AG04449 (cell line): ENCODE measurements around the gene NPHP4.

Experiments
- CTCF ChIA-PET: fragments of 350-600 bp; formaldehyde crosslinking; extraction: SDS; loops from one replicate; lab custom pipeline; 2021; ENCODE audit warnings: antibody characterized with exemption; lab: Yijun Ruan, JAX
- POLR2A ChIA-PET: fragments of 400-600, 350-600 bp; formaldehyde crosslinking; extraction: SDS; loops from one replicate; lab custom pipeline; 2020; ENCODE audit warnings: antibody characterized with exemption, inconsistent platforms; lab: Yijun Ruan, JAX
- DNase-seq: peaks from one replicate; pipeline ENCODE4 v3.0.0-alpha.2; 2010; ENCODE audit warnings: low read depth, low spot score
- H3K4me3 ChIP-seq: 2 replicates; pipeline ENCODE4 v1.5.1; 2011; ENCODE audit warnings: low read depth, mild to moderate bottlenecking, control low read depth, low read length
- CTCF ChIP-seq: IDR thresholded peaks from one replicate; pipeline ENCODE4 v1.5.1; 2011; ENCODE audit warnings: mild to moderate bottlenecking, moderate library complexity, low read length, control low read depth, inconsistent platforms; ENCODE audit not compliant: insufficient read depth; ENCODE audit errors: missing control alignments

NPHP4 gene

GRCh38 chr1:5993556-5994491 lies 1.6 kb upstream of the NPHP4 start:
- peak overlapping the region; percentile 69 for H3K4me3 ChIP-seq
- ChIA-PET POLR2A (no interaction called here), CTCF (interaction anchor here (1.0 kb wide), 1 partner anchor 187 kb away, joined by 3 read pairs; no protein-coding TSS in a partner anchor)
- no peak for TF ChIP-seq CTCF
- no peak for DNase-seq

- H3K4me3 ChIP-seq: peak overlapping the region; percentile 69
- TF ChIP-seq CTCF: no peak
- ChIA-PET POLR2A (interaction anchor here (0.7 kb wide), 1 partner anchor 10 kb away, joined by 4 read pairs; no protein-coding TSS in a partner anchor), CTCF (interaction anchor here (1.0 to 2.5 kb wide), 4 partner anchors 10 to 188 kb away, joined by 3 to 11 read pairs (median 5); no protein-coding TSS in a partner anchor)
- DNase-seq: no peak
These were observed 760 bp upstream of the NPHP4 start for GRCh38 chr1:5992814-5993555.

GRCh38 chr1:5991381-5992025 lies 722 bp downstream of the NPHP4 start:
- no peak for DNase-seq
- ChIA-PET POLR2A (no interaction called here), CTCF (interaction anchor here (1.6 to 2.5 kb wide), 2 partner anchors 8 to 16 kb away, joined by 6 to 11 read pairs; no protein-coding TSS in a partner anchor)
- TF ChIP-seq CTCF: no peak
- H3K4me3 ChIP-seq: peak overlapping the region; percentile 78

- POLR2A ChIA-PET: no interaction called here
- CTCF ChIA-PET: interaction anchor here (1.6 to 2.5 kb wide), 2 partner anchors 8 to 15 kb away, joined by 6 to 11 read pairs; no protein-coding TSS in a partner anchor
- H3K4me3 ChIP-seq: peak overlapping the region; percentile 78
- no peak for TF ChIP-seq CTCF
- DNase-seq: no peak
These were observed 1.3 kb downstream of the NPHP4 start for GRCh38 chr1:5990913-5991312.

GRCh38 chr1:5989731-5990271 lies 2.4 kb downstream of the NPHP4 start:
- no peak for DNase-seq
- ChIA-PET POLR2A (no interaction called here), CTCF (interaction anchor here (1.6 kb wide), 1 partner anchor 14 kb away, joined by 6 read pairs; no protein-coding TSS in a partner anchor)
- H3K4me3 ChIP-seq: no peak overlapping the region
- no peak for TF ChIP-seq CTCF
